ENCODE measurements around the gene MAGEA9.
"Not testable (repeated sequence)": the region's sequence is repeated elsewhere in the genome, so short reads cannot be mapped to it uniquely, and the experiment has no call there.

The MAGEA9 gene

GRCh38 chrX:149807747-149808458, 26.2 kb downstream of the MAGEA9 start:
- no peak for DNase-seq

DNA sequence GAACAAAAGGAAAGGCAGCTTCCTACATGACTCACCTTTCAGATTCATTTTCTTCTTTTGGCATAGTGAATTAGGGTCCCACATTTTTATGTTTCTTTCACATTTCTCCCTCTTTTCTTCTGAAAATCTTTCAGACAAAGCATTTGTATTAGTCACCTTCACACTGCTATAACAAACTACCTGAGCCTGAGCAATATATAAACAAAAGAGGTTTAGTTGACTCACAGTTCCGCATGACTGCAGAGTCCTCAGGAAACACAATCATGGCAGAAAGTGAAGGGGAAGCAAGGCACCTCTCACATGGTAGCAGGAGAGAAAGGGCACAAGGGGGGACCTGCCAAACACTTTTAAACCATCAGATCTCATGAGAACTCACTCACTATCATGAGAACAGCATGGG, 36.9 kb downstream of the MAGEA9 start:
- DNase-seq: no peak

- DNase-seq: no peak
Observed at GRCh38 chrX:149819371-149819770, 37.6 kb downstream of the MAGEA9 start.

DNA sequence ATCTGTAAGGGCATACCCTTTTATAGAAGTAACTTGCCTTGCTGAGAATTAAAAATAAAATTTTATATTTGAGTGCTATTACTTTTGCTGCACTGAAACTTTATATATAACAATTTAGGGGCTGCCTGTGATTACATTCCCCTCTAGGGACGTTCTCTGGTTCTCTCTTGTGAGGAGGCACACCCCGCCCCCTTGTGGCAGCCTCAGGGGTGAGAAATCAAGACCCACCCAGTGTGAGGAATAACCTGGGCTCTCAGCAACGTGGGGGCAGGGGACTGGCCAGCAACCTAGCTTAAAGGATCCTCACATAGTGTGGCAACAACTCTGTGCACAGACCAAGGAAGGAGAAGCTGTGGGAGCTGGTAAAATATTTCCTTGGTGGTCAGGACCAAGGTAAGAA, 43.7 kb downstream of the MAGEA9 start:
- DNase-seq: peak; percentile 65

- DNase-seq: peak; percentile 6
Observed at GRCh38 chrX:149827254-149827653, 45.5 kb downstream of the MAGEA9 start.

DNA sequence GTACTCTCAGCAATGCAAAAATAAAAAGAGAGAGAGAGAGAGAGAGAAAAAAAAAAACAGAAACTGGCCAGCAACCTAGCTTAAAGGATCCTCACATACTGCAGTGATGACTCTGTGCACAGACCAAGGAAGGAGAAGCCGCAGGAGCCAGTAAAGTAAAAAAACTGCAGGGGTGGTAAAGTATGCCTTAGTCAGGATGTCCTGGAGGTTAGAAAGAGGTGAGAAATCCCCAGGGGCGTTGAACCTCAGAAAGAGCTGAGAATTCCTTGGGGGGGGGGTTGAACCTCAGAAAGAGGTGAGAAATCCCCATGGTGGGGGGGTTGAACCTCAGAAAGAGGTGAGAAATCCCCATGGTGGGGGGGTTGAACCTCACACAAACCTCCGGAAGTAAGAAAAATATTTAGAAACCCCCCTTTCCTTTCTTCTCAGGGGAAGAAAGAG, 48.0 kb downstream of the MAGEA9 start:
- DNase-seq: no peak

GRCh38 chrX:149830192-149830873, 48.6 kb downstream of the MAGEA9 start:
- peak; percentile 27 for DNase-seq

GRCh38 chrX:149831473-149831872, 49.7 kb downstream of the MAGEA9 start:
- peak; percentile 33 for DNase-seq

- not testable (repeated sequence) for DNase-seq
Observed at GRCh38 chrX:149836728-149837127, 55.0 kb downstream of the MAGEA9 start.

DNA sequence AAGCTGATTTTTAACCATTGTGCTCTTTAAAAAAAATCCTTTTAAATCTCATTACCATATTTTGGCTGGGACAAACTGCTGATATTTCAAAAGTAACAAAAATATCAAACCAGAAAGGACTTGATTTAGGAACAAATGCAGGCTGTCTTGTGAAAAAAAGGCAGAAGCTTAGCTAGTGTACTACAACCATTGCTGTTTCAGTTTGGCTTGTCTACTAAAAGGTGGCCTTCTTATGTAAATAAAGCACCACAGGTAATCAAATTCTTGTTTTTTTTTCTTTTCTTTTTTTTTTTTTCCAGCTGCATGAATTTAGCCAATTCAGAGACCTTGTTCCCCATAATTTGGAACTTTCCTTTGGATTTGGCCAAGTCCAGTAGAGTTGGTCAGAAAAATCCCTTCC, 55.4 kb downstream of the MAGEA9 start:
- DNase-seq: no peak

All from hematopoietic multipotent progenitor cell treated with erythropoietin and hydrocortisone succinate and interleukin-3 and kit ligand, for 4 days (in vitro differentiated cells).